HCT116 (cell line): ENCODE measurements around the gene TDRD7. TPM values are rescaled to one million over a fixed set of nuclear protein-coding genes. Genes with fewer than 3 reads are reported as not detected.

Experiments used
- ATAC-seq: fragments of 200-7000 bp; cut with Tn5 transposase; 2 replicates; pipeline ENCODE4 v1.9.1; 2020; ENCODE audit warnings: mild to moderate bottlenecking, moderate library complexity
- BruUV-seq: library from RNA; stranded (reverse); fragments of 400-500 nt; replicated peaks from 2 replicates; lab custom pipeline; 2021; lab: Mats Ljungman, UMichigan
- CTCF ChIA-PET: fragments of 300-600 bp; sonication (Branson Sonifier 250); formaldehyde crosslinking; loops from one replicate; lab custom pipeline; 2021; ENCODE audit warnings: antibody characterized with exemption; lab: Charles Lee
- POLR2A ChIA-PET: fragments of 300-600, 350-600 bp; sonication (Branson Sonifier 250); formaldehyde crosslinking; loops from one replicate; lab custom pipeline; 2021; ENCODE audit warnings: antibody characterized with exemption; lab: Charles Lee
- RAD21 ChIA-PET, 2 experiments: fragments of 300-600 bp; sonication (Branson Sonifier 250); formaldehyde crosslinking; loops; one replicate each; lab custom pipeline; 2023; ENCODE audit warnings: low total read pairs in 2 of 2; ENCODE audit not compliant: uncharacterized antibody in 2 of 2, unreplicated experiment in 2 of 2, low non-redundant PET in 1 of 2; lab: Charles Lee
- DNase-seq: peaks from one replicate; pipeline ENCODE4 v3.0.0-alpha.2; 2010; ENCODE audit warnings: low read depth, low spot score
- H2AFZ ChIP-seq: fragments of 200-600 bp; shearing (Covaris generic), sonication (generic); 2 replicates; pipeline ENCODE4 v1.6.1; 2017; ENCODE audit warnings: low read depth, mixed run types, mixed read lengths, antibody characterized with exemption, low read length; ENCODE audit not compliant: poor library complexity, severe bottlenecking
- H3K27ac ChIP-seq: 2 replicates; pipeline ENCODE4 v1.5.1; 2012; ENCODE audit warnings: low read depth, low read length
- H3K27me3 ChIP-seq: fragments of 200-600 bp; sonication (generic); 2 replicates; pipeline ENCODE4 v1.6.1; 2016; ENCODE audit warnings: mixed run types, low read length, mixed read lengths; ENCODE audit not compliant: insufficient read depth
- H3K36me3 ChIP-seq, 2 experiments: fragments of 200-500 bp in 1 of 2; fragments of 200-600 bp in 1 of 2; sonication (Bioruptor generic) in 1 of 2; sonication (generic) in 1 of 2; 2 replicates each; pipeline versions ENCODE4 v1.5.1 to v1.6.1; 2014 to 2016; ENCODE audit warnings: low read length in 2 of 2, inconsistent platforms in 1 of 2, mixed read lengths in 1 of 2, mixed run types in 1 of 2; ENCODE audit not compliant: insufficient read depth in 2 of 2, control insufficient read depth in 1 of 2
- H3K4me1 ChIP-seq, 2 experiments: fragments of 200-600 bp in 1 of 2; sonication (generic) in 1 of 2; 2 replicates each; pipeline versions ENCODE4 v1.5.1 to v1.6.1; 2012 to 2017; ENCODE audit warnings: low read length in 2 of 2, inconsistent platforms in 1 of 2, mild to moderate bottlenecking in 1 of 2, mixed read lengths in 1 of 2, mixed run types in 1 of 2, moderate library complexity in 1 of 2; ENCODE audit not compliant: insufficient read depth in 2 of 2, control insufficient read depth in 1 of 2
- H3K4me2 ChIP-seq: fragments of 200-600 bp; sonication (generic); 2 replicates; pipeline ENCODE4 v1.6.1; 2017; ENCODE audit warnings: mixed run types, low read length, mixed read lengths
- H3K4me3 ChIP-seq, 2 experiments: fragments of 200-600 bp in 1 of 2; sonication (generic) in 1 of 2; replicated peaks in 1 of 2; 2 replicates each; pipeline ENCODE4 v1.5.1; 2011 to 2016; ENCODE audit warnings: low read length in 2 of 2, control low read depth in 1 of 2, low read depth in 1 of 2, mild to moderate bottlenecking in 1 of 2, mixed read lengths in 1 of 2, mixed run types in 1 of 2
- H3K79me2 ChIP-seq: fragments of 200-600 bp; sonication (generic); 2 replicates; pipeline ENCODE4 v1.6.1; 2017; ENCODE audit warnings: mild to moderate bottlenecking, mixed run types, low read length, moderate library complexity, mixed read lengths; ENCODE audit not compliant: insufficient read depth
- H3K9ac ChIP-seq: fragments of 200-600 bp; sonication (generic); 2 replicates; pipeline ENCODE4 v1.6.1; 2016; ENCODE audit warnings: low read length, mixed read lengths
- H3K9me2 ChIP-seq: fragments of 200-600 bp; sonication (generic), shearing (Covaris generic); 2 replicates; pipeline ENCODE4 v1.6.1; 2017; ENCODE audit warnings: mixed run types, mild to moderate bottlenecking, moderate library complexity; ENCODE audit not compliant: insufficient read depth
- H3K9me3 ChIP-seq, 2 experiments: fragments of 200-500 bp in 1 of 2; fragments of 200-600 bp in 1 of 2; sonication (Bioruptor generic) in 1 of 2; sonication (generic) in 1 of 2; 2 replicates each; pipeline ENCODE4 v1.6.1; 2014 to 2017; ENCODE audit warnings: low read length in 2 of 2, mixed read lengths in 2 of 2, inconsistent platforms in 1 of 2, low read depth in 1 of 2, mild to moderate bottlenecking in 1 of 2, mixed run types in 1 of 2, moderate library complexity in 1 of 2; ENCODE audit not compliant: control insufficient read depth in 1 of 2, insufficient read depth in 1 of 2
- H4K20me1 ChIP-seq: fragments of 200-600 bp; sonication (generic), shearing (Covaris generic); 2 replicates; pipeline ENCODE4 v1.6.1; 2017; ENCODE audit warnings: mixed run types, mild to moderate bottlenecking, moderate library complexity; ENCODE audit not compliant: insufficient read depth
- CBX3 ChIP-seq: IDR thresholded peaks from 2 replicates; pipeline ENCODE4 v1.6.1; 2012; ENCODE audit warnings: low read depth
- JUND ChIP-seq: IDR thresholded peaks from 2 replicates; pipeline ENCODE4 v1.6.1; 2012
- RAD21 ChIP-seq: IDR thresholded peaks from 2 replicates; pipeline ENCODE4 v1.6.1; 2012; ENCODE audit warnings: low read depth, mild to moderate bottlenecking
- SIN3A ChIP-seq: IDR thresholded peaks from 2 replicates; pipeline ENCODE4 v1.6.1; 2012; ENCODE audit warnings: low read depth
- ZBTB33 ChIP-seq: IDR thresholded peaks from 2 replicates; pipeline ENCODE4 v1.6.1; 2011; ENCODE audit warnings: mild to moderate bottlenecking, low read length, moderate library complexity; ENCODE audit not compliant: insufficient replicate concordance; ENCODE audit errors: extremely low read depth
- ZNF274 ChIP-seq: fragments of 200-500 bp; sonication (Bioruptor generic); IDR thresholded peaks from 2 replicates; pipeline ENCODE4 v1.6.1; 2014; ENCODE audit warnings: mild to moderate bottlenecking, low read depth, low read length, inconsistent platforms
- intact Hi-C: fragments of 100-400 bp; cut with micrococcal nuclease; formaldehyde crosslinking; loops from 2 replicates; pipeline ENCODE4 v1.10.0; 2022
- microRNA-seq: library from miRNA; unstranded; fragments of <30 nt; microRNA quantifications from one replicate; pipeline ENCODE4, GENCODE V29; 2016; ENCODE audit warnings: borderline number of aligned reads
- total RNA-seq: library from RNA; stranded (reverse); gene quantifications from one replicate; pipeline ENCODE4 v1.2.1, GENCODE V29; 2021; ENCODE audit not compliant: unreplicated experiment

Gene TDRD7
- total RNA-seq, 1 experiment from 2014 or later, result 8.0 TPM

GRCh38 chr9:97545486-97545885 is 133.6 kb downstream of the TDRD7 start:
- Histone ChIP-seq H3K79me2 (no peaks in the 10 kb centered on the region), H3K9me2 (no peaks in the 10 kb centered on the region), H3K9me3 (no peaks in the 10 kb centered on the region), H3K4me3 (no peak overlapping the region), H3K4me2 (no peak overlapping the region), H3K9ac (no peak overlapping the region), H2AFZ (no peak overlapping the region), H3K4me1 (peaks cover 0 to 11% of the 10 kb centered on the region in 2 experiments; a peak in 1 of 4 replicates), H3K36me3 (no peaks in the 10 kb centered on the region), H3K27me3 (no peaks in the 10 kb centered on the region), H4K20me1 (no peaks in the 10 kb centered on the region), H3K27ac (no peak overlapping the region)
- intact Hi-C loops, result no loop called here
- POLR2A ChIA-PET, result no interaction called here
- TF ChIP-seq ZNF274, result no peak
- no peak for TF ChIP-seq ZBTB33
- TF ChIP-seq RAD21, result no peak
- no peak for TF ChIP-seq CBX3
- TF ChIP-seq SIN3A, result no peak
- TF ChIP-seq JUND, result no peak
- ATAC-seq, result no peak
- CTCF ChIA-PET, result no interaction called here
- no TSS peak for BruUV-seq
- DNase-seq, result no peak
- RAD21 ChIA-PET, result no interaction called here

Small RNAs within 50 kb of the gene (microRNA-seq; reads per million reads assigned to microRNA genes)
- not detected for gene MIR1302-8

Other genes with a start within 250 kb of the TDRD7 start
- 7.9 TPM for gene CCDC180, start 104.4 kb upstream of the TDRD7 start, total RNA-seq
- gene TMOD1, start 89.6 kb downstream of the TDRD7 start, total RNA-seq, result 4.4 TPM
- gene TSTD2, start 221.3 kb downstream of the TDRD7 start, total RNA-seq, result 16.0 TPM
- 32.9 TPM for gene NCBP1, start 221.7 kb downstream of the TDRD7 start, total RNA-seq